Measurements from ENCODE around the gene OSBPL10. TPM values are rescaled to one million over a fixed set of nuclear protein-coding genes. Genes with fewer than 3 reads are reported as not detected.
"Not testable (repeated sequence)": the region's sequence is repeated elsewhere in the genome, so short reads cannot be mapped to it uniquely, and the experiment has no call there.

The OSBPL10 gene
- total RNA-seq, 1 donor: 29.0 TPM

DNA sequence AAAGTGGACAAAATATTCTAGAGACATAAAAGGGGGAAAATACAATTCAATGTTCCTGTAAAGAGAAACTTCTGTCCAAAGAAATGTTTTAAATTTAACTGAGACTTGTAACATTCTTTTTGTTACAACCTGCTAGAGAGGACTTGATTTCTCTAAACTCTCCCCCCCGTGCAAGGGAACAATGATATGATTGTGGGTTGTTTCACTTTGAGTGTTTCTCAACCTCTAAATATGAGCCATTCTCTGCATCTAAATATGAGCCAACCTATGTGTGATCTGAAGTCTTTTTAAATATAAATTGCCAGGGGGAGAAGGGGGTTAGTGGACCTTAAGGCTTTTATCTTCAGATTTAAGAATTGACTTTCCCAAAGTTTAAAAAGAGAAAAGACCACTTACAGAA is 15.1 kb upstream of the OSBPL10 start:
- H3K4me1 ChIP-seq (ENCODE audit: insufficient read depth, low read length): no peaks in the 10 kb centered on the region
- no peak overlapping the region for H3K4me3 ChIP-seq (ENCODE audit: insufficient read depth, low read length)
- H3K36me3 ChIP-seq (ENCODE audit: insufficient read depth, low read length): no peaks in the 10 kb centered on the region
- H3K9me3 ChIP-seq (ENCODE audit: low read depth, low read length): peaks cover 3% of the 10 kb centered on the region
- DNase-seq (ENCODE audit: insufficient read length, low spot score, missing footprints): no peak
- no peaks in the 10 kb centered on the region for H3K79me2 ChIP-seq (ENCODE audit: insufficient read depth, low read length)
- H2AFZ ChIP-seq (ENCODE audit: low read length): no peak overlapping the region
- H3K4me2 ChIP-seq (ENCODE audit: insufficient read depth, low read length): no peak overlapping the region
- no peaks in the 10 kb centered on the region for H3K27me3 ChIP-seq (ENCODE audit: insufficient read depth, low read length)
- TF ChIP-seq, protein P1, sequence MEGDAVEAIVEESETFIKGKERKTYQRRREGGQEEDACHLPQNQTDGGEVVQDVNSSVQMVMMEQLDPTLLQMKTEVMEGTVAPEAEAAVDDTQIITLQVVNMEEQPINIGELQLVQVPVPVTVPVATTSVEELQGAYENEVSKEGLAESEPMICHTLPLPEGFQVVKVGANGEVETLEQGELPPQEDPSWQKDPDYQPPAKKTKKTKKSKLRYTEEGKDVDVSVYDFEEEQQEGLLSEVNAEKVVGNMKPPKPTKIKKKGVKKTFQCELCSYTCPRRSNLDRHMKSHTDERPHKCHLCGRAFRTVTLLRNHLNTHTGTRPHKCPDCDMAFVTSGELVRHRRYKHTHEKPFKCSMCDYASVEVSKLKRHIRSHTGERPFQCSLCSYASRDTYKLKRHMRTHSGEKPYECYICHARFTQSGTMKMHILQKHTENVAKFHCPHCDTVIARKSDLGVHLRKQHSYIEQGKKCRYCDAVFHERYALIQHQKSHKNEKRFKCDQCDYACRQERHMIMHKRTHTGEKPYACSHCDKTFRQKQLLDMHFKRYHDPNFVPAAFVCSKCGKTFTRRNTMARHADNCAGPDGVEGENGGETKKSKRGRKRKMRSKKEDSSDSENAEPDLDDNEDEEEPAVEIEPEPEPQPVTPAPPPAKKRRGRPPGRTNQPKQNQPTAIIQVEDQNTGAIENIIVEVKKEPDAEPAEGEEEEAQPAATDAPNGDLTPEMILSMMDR (IDR thresholded peaks at IDR 0.05; ENCODE audit: extremely low read depth, low read depth, low read length): no peak
- H4K20me1 ChIP-seq (ENCODE audit: insufficient read depth, low read length): no peaks in the 10 kb centered on the region
- no peak overlapping the region for H3K27ac ChIP-seq (ENCODE audit: low read depth, low read length)

DNA sequence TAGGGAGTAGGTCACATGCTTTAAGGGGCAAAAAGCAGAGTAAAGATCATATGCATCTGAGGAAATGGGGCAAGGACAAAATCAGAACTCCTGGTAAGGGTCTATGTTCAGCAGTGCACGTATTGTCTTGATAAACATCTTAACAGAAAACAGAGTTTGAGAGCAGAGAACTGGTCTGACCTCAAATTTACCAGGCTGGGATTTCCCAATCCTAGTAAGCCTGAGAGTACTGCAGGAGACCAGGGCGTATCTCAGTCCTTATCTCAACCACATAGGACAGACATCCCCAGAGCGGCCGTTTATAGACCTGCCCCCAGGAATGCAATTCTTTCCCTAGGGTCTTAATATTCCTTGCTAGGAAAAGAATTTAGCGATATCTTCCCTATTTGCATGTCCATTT is 14.0 kb upstream of the OSBPL10 start:
- H3K79me2 ChIP-seq (ENCODE audit: insufficient read depth, low read length); H2AFZ ChIP-seq (ENCODE audit: low read length); DNase-seq (ENCODE audit: insufficient read length, low spot score, missing footprints): not testable (repeated sequence)

DNA sequence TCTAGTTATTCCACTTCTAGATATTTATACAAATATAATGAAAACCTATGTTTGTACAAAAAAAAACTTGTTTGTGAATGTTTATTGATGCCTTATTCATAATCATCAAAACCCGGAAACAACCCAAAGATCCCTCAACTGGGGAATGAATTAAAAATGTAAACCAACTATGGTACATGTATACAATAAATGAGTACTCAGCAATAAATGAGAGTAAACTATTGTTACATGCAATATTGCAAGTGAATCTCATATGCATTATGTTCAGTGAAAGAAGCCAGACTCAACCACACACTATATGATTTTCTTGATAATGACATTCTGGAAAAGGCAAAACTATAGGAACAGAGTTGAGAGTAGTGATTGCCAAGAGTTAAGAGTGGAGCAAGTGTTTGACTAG is 12.8 kb upstream of the OSBPL10 start:
- H3K27ac ChIP-seq (ENCODE audit: low read depth, low read length): no peak overlapping the region
- H3K4me2 ChIP-seq (ENCODE audit: insufficient read depth, low read length): no peak overlapping the region
- H2AFZ ChIP-seq (ENCODE audit: low read length): no peak overlapping the region
- H3K9me3 ChIP-seq (ENCODE audit: low read depth, low read length): peaks cover 6% of the 10 kb centered on the region
- no peaks in the 10 kb centered on the region for H3K79me2 ChIP-seq (ENCODE audit: insufficient read depth, low read length)
- no peak overlapping the region for H3K4me3 ChIP-seq (ENCODE audit: insufficient read depth, low read length)
- no peaks in the 10 kb centered on the region for H4K20me1 ChIP-seq (ENCODE audit: insufficient read depth, low read length)
- TF ChIP-seq, protein P1 (IDR thresholded peaks at IDR 0.05; ENCODE audit: extremely low read depth, low read depth, low read length): no peak
- H3K36me3 ChIP-seq (ENCODE audit: insufficient read depth, low read length): no peaks in the 10 kb centered on the region
- no peak for DNase-seq (ENCODE audit: insufficient read length, low spot score, missing footprints)
- no peaks in the 10 kb centered on the region for H3K4me1 ChIP-seq (ENCODE audit: insufficient read depth, low read length)
- H3K27me3 ChIP-seq (ENCODE audit: insufficient read depth, low read length): no peaks in the 10 kb centered on the region

More for the DNA sequence above, 14.0 kb upstream of the OSBPL10 start:
- not testable (repeated sequence) for H3K36me3 ChIP-seq (ENCODE audit: insufficient read depth, low read length); H3K4me3 ChIP-seq (ENCODE audit: insufficient read depth, low read length); H4K20me1 ChIP-seq (ENCODE audit: insufficient read depth, low read length); H3K4me1 ChIP-seq (ENCODE audit: insufficient read depth, low read length); H3K27ac ChIP-seq (ENCODE audit: low read depth, low read length); H3K27me3 ChIP-seq (ENCODE audit: insufficient read depth, low read length); H3K9me3 ChIP-seq (ENCODE audit: low read depth, low read length); H3K4me2 ChIP-seq (ENCODE audit: insufficient read depth, low read length)

DNA sequence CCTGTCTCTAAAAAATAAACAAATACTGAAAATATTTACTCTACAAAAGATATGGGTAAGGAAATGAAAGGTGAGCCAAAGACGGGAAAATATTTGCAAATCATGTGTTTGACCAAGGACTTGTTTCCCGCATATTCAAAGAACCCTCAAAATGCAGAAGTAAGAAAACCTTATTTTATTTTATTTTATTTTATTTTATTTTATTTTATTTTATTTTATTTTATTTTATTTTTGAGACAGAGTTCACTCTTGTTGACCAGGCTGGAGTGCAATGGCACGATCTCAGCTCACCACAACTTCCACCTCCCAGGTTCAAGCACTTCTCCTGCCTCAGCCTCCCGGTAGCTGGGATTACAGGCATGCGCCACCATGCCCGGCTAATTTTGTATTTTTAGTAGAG is 11.9 kb upstream of the OSBPL10 start:
- not testable (repeated sequence) for DNase-seq (ENCODE audit: insufficient read length, low spot score, missing footprints); H3K27me3 ChIP-seq (ENCODE audit: insufficient read depth, low read length); H3K9me3 ChIP-seq (ENCODE audit: low read depth, low read length); H3K4me1 ChIP-seq (ENCODE audit: insufficient read depth, low read length); H3K4me2 ChIP-seq (ENCODE audit: insufficient read depth, low read length); H3K36me3 ChIP-seq (ENCODE audit: insufficient read depth, low read length); H3K79me2 ChIP-seq (ENCODE audit: insufficient read depth, low read length); H2AFZ ChIP-seq (ENCODE audit: low read length); H4K20me1 ChIP-seq (ENCODE audit: insufficient read depth, low read length); H3K27ac ChIP-seq (ENCODE audit: low read depth, low read length); H3K4me3 ChIP-seq (ENCODE audit: insufficient read depth, low read length)

DNA sequence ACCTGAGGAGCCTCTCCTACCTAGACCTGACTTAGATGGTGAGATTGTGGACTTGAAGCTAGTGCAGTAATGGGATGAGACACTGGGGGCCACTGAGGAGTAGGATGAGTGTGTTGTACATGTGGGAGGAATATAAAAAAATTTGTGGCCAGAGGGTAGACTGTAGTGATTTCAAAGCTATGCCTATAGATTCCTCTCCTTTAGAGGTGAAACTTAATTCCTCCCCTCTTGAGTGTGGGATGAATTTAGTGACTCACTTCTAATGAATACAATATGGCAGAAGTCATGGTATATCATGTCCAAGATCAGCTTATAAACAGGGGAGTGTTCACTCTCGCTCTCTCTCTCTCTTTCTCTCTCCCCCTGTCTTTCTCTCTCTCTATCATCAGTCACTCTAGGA is 7.2 kb upstream of the OSBPL10 start:
- no peak for DNase-seq (ENCODE audit: insufficient read length, low spot score, missing footprints)
- H3K27me3 ChIP-seq (ENCODE audit: insufficient read depth, low read length): no peaks in the 10 kb centered on the region
- no peak overlapping the region for H3K4me3 ChIP-seq (ENCODE audit: insufficient read depth, low read length)
- no peaks in the 10 kb centered on the region for H3K36me3 ChIP-seq (ENCODE audit: insufficient read depth, low read length)
- H3K9me3 ChIP-seq (ENCODE audit: low read depth, low read length): peaks cover 6% of the 10 kb centered on the region
- no peaks in the 10 kb centered on the region for H3K79me2 ChIP-seq (ENCODE audit: insufficient read depth, low read length)
- no peak overlapping the region for H3K27ac ChIP-seq (ENCODE audit: low read depth, low read length)
- no peak overlapping the region for H3K4me2 ChIP-seq (ENCODE audit: insufficient read depth, low read length)
- TF ChIP-seq, protein P1 (IDR thresholded peaks at IDR 0.05; ENCODE audit: extremely low read depth, low read depth, low read length): no peak
- H4K20me1 ChIP-seq (ENCODE audit: insufficient read depth, low read length): no peaks in the 10 kb centered on the region
- H3K4me1 ChIP-seq (ENCODE audit: insufficient read depth, low read length): no peaks in the 10 kb centered on the region
- no peak overlapping the region for H2AFZ ChIP-seq (ENCODE audit: low read length)
